RWPE1 (cell line): ENCODE measurements around the gene PTPRR.

Experiments used
- CTCF ChIA-PET: fragments of 350-600 bp; sonication (Branson Sonifier 250); formaldehyde crosslinking; extraction: SDS; loops from one replicate; lab custom pipeline; 2021; lab: Yijun Ruan, JAX
- POLR2A ChIA-PET: fragments of 400-600 bp; formaldehyde crosslinking; extraction: SDS; loops from one replicate; lab custom pipeline; 2020; ENCODE audit warnings: antibody characterized with exemption; ENCODE audit not compliant: low non-redundant PET; lab: Yijun Ruan, JAX
- DNase-seq: peaks from one replicate; pipeline ENCODE4 v3.0.0; 2012; ENCODE audit warnings: low spot score
- H3K27ac ChIP-seq: fragments of 450-650 bp; 2 replicates; pipeline ENCODE4 v1.5.1; 2017
- TF ChIP-seq, protein P1 (sequence below): fragments of 450-650 bp; conservative IDR thresholded peaks from 2 replicates; pipeline ENCODE4 v1.5.1; 2017; ENCODE audit warnings: low read depth, mild to moderate bottlenecking

The PTPRR gene

DNA sequence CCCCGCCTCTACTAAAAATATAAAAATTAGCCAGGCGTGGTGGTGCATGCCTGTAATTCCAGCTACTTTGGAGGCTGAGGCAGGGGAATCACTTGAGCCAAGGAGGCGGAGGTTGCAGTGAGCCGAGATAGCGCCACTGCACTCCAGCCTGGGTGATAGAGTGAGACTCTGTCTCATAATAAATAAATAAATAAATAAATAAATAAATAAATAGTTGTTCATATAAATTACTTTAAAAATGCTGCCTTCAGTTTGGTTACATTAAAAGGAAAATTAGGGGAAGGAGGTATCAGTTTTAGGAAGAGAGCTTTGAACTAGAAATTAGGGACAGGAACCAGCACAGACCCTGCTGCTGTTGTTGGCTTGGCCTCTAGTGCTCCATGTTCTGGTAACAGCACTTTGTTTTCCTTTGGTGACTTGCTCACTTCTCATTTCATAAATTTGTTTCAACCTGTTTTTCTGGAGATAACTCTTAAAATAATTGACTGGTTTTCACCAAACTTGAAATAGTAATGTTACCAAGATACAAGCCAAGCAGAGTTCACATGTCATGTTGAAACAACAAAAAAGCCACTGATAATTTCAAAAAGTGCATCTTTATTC, 260.4 kb downstream of the PTPRR start:
- DNase-seq = no peak
- TF ChIP-seq, protein P1, sequence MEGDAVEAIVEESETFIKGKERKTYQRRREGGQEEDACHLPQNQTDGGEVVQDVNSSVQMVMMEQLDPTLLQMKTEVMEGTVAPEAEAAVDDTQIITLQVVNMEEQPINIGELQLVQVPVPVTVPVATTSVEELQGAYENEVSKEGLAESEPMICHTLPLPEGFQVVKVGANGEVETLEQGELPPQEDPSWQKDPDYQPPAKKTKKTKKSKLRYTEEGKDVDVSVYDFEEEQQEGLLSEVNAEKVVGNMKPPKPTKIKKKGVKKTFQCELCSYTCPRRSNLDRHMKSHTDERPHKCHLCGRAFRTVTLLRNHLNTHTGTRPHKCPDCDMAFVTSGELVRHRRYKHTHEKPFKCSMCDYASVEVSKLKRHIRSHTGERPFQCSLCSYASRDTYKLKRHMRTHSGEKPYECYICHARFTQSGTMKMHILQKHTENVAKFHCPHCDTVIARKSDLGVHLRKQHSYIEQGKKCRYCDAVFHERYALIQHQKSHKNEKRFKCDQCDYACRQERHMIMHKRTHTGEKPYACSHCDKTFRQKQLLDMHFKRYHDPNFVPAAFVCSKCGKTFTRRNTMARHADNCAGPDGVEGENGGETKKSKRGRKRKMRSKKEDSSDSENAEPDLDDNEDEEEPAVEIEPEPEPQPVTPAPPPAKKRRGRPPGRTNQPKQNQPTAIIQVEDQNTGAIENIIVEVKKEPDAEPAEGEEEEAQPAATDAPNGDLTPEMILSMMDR = no peak
- ChIA-PET CTCF (no interaction called here), POLR2A (no interaction called here)
- no peak overlapping the region for H3K27ac ChIP-seq

DNA sequence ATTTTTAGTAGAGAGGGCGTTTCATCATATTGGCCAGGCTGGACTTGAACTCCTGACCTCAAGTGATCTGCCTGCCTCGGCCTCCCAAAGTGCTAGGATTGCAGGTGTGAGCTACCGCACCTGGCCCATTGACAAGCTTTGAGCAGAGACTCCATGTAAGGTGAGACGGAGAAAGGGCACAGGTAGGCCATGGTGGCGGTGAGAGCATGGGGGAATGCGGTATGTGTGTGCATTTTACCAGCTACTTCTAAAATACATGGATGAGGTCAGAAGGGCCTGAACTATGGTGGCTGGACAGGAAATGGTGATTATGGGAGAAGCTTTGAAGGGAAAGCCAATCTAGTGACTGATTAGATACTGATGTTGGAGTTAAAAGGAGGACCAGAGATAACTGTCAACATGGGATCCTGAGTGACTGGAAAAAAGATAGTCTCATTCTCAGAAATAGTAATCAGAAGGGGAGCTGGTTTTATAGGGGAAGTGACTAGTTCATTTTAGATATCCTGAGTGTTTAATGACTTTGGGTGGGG, 261.4 kb downstream of the PTPRR start:
- TF ChIP-seq, protein P1 = no peak
- DNase-seq = no peak
- H3K27ac ChIP-seq = no peak overlapping the region
- CTCF ChIA-PET = interaction anchor here (0.7 kb wide), 1 partner anchor 23 kb away, joined by 3 read pairs; no protein-coding TSS in a partner anchor
- POLR2A ChIA-PET = no interaction called here

DNA sequence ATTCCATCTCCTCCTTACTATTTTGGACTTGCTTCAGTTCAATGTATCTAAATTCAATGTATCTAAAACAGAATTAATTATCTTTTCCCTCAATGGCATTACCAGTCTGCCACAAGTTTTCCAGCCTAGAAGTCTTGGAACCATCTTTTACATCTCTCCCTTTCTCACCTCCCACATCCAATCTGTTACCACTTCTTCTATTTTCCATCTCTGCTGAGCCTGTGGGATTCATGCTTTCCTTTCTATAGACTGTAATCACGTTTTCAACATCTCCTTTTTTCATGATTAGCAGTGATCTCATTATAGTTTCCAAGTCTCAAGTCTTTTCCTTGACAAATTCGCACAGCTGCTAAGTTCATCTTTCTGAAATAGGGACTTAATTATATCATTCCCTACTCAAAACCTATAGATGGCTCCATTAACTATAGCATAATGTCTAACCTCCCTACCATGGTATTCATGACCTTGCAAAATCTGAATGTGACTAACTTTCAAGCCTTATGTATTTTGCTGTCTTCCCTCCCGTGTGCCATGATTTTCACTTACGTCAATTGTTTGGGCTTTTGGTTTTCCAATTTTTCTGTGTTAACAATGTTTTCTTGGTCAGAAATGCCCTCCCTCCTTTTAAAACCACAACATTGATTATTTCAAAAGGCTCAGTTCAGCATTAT, 262.8 kb downstream of the PTPRR start:
- DNase-seq = no peak
- H3K27ac ChIP-seq = no peak overlapping the region
- TF ChIP-seq, protein P1 = no peak
- ChIA-PET CTCF (interaction anchor here (0.6 kb wide), 1 partner anchor 56 kb away, joined by 3 read pairs; no protein-coding TSS in a partner anchor), POLR2A (no interaction called here)

DNA sequence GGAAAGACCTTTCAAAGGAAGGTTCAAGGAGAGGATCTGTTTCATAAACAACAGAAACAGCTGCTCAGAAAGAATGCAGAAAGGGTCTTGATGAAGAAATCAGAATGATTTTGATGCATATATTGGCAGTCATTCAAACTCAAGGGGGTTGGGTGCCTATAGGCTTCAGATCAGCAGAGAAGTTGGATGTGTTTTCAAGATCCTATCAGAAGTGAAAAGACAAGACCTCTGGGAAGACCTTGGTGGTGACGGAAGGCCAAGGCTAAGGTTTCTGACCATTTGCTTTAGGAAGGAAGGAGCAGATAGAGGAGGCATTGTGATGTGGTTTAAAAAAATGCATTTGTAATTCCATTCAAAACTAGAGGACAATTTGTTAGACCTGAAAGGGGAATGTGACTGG, 268.1 kb downstream of the PTPRR start:
- TF ChIP-seq, protein P1 = no peak
- no peak overlapping the region for H3K27ac ChIP-seq
- ChIA-PET POLR2A (no interaction called here), CTCF (no interaction called here)
- DNase-seq = no peak

DNA sequence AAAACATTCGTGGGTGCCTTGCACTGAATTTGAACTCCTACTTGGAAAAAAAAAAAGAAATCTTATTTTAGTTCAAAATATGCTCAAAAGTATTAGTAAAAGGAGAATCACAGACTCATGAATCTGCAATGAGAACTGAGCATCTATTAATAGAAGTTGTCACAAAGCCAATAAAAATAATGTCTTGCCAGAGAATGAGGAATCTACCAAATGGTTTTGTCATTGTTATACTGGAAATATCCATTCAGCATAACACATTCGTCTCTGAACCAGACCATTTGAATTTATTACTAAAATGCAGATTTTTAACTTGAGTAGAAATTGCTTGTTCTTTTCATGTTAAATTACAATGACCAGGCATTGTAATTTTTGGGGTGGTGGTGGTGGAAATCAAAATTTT, 271.7 kb downstream of the PTPRR start:
- ChIA-PET CTCF (no interaction called here), POLR2A (no interaction called here)
- TF ChIP-seq, protein P1 = no peak
- no peak for DNase-seq
- no peak overlapping the region for H3K27ac ChIP-seq

DNA sequence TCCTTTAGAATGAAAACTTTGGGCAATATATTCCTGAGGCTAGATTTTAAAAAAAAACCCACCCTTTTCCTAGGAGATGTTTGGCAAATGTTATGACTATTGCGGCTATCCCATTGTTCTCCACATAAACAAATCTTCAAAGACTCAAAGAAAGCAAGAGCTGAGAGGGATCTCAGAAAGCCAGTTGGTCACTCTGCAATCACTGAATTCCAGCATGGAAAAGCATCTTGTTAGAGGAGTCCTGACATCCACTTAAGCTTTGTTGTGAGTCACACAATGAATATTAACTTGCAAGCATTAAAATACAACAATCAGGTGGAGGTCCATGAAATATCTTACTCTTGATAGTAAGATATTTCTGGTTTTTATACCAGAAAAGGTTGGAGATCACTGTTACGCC, 272.3 kb downstream of the PTPRR start:
- ChIA-PET POLR2A (no interaction called here), CTCF (no interaction called here)
- TF ChIP-seq, protein P1 = no peak
- no peak overlapping the region for H3K27ac ChIP-seq
- DNase-seq = no peak
